ENCODE data around the gene IGF2BP3. TPM values are rescaled to one million over a fixed set of nuclear protein-coding genes. Genes with fewer than 3 reads are reported as not detected.
A peak's percentile ranks its signal among the peaks of the same experiment; 100 is the strongest.

IGF2BP3 gene
- total RNA-seq, 2 experiments from 2014 or later: 41.1 to 94.3 TPM

DNA sequence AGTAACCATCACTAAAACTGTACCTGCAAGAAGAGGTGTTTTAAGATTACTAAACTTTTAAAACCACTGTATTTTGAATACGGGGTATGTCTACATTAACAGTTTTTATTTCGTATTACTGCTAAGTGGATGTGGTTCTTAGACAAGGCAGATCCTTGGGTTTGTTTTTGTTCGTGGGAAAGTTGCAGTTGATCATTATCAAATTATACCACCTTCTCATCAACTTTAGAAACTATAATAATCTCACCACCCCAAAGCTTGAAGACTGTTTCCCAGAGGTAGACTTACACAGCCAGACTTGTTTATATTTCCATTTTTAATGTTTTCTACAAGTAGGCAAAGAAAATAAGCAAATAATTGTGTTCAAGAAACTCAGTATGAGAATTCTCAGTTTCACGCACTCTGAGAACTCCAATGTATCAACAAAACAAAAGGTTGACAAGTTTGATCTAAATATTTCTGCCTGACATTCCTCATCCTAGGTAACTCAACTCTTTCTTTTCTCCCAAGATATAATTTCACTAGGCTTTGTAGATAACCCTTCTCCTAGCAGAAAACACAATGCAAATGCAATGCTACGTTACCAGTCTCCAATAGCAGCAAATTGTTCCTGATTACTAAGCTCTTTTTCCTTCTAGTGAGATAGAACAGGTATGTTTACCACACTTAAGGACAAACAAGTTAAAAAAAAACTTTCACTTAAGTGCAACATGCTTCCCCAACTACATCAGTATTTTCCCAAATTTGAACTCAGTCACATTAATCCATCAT lies 36.0 kb downstream of the IGF2BP3 start:
- peaks cover 13% of the 10 kb centered on the region for H3K36me3 ChIP-seq (ENCODE audit: insufficient read depth, low read length)
- peaks cover 54% of the 10 kb centered on the region; the same call in 1 of the 2 replicates for H3K79me2 ChIP-seq (ENCODE audit: insufficient read depth, low read depth, low read length)
- H4K20me1 ChIP-seq (ENCODE audit: insufficient read depth, low read length): no peaks in the 10 kb centered on the region; the same call in 1 of the 2 replicates
- no peak for DNase-seq (ENCODE audit: low spot score)
- no TSS peak for BruUV-seq (replicated peaks)
- ChIA-PET CTCF (ENCODE audit: unreplicated experiment) (no interaction called here), POLR2A (interaction anchor here (0.7 to 1.3 kb wide), 2 partner anchors 76 to 522 kb away, joined by 3 to 6 read pairs; no protein-coding TSS in a partner anchor)
- no peaks in the 10 kb centered on the region for H3K9me3 ChIP-seq (ENCODE audit: low read length)
- no peak overlapping the region for H3K4me2 ChIP-seq (ENCODE audit: low read length)
- H3K4me3 ChIP-seq (ENCODE audit: low read depth, low read length, poor library complexity, severe bottlenecking): no peak overlapping the region
- no peak overlapping the region for H3K27ac ChIP-seq (ENCODE audit: low read depth, low read length, poor library complexity, severe bottlenecking)
- peaks cover 35% of the 10 kb centered on the region for H3K4me1 ChIP-seq (ENCODE audit: insufficient read depth, low read length, poor library complexity, severe bottlenecking)
- TF ChIP-seq, protein P1, sequence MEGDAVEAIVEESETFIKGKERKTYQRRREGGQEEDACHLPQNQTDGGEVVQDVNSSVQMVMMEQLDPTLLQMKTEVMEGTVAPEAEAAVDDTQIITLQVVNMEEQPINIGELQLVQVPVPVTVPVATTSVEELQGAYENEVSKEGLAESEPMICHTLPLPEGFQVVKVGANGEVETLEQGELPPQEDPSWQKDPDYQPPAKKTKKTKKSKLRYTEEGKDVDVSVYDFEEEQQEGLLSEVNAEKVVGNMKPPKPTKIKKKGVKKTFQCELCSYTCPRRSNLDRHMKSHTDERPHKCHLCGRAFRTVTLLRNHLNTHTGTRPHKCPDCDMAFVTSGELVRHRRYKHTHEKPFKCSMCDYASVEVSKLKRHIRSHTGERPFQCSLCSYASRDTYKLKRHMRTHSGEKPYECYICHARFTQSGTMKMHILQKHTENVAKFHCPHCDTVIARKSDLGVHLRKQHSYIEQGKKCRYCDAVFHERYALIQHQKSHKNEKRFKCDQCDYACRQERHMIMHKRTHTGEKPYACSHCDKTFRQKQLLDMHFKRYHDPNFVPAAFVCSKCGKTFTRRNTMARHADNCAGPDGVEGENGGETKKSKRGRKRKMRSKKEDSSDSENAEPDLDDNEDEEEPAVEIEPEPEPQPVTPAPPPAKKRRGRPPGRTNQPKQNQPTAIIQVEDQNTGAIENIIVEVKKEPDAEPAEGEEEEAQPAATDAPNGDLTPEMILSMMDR (conservative IDR thresholded peaks at IDR 0.05; ENCODE audit: low read length): no peak
- no peak for TF ChIP-seq EZH2phosphoT487 (IDR thresholded peaks at IDR 0.05; ENCODE audit: borderline replicate concordance, low read depth, low read length)
- H3K9me2 ChIP-seq (ENCODE audit: insufficient read depth, low read length): no peaks in the 10 kb centered on the region
- no peak overlapping the region for H2AFZ ChIP-seq (ENCODE audit: low read length)
- intact Hi-C loops (cut with micrococcal nuclease; ENCODE audit: unreplicated experiment): loop anchor here (5.0 kb wide), 1 partner anchor 93 kb away; no protein-coding TSS in a partner anchor

DNA sequence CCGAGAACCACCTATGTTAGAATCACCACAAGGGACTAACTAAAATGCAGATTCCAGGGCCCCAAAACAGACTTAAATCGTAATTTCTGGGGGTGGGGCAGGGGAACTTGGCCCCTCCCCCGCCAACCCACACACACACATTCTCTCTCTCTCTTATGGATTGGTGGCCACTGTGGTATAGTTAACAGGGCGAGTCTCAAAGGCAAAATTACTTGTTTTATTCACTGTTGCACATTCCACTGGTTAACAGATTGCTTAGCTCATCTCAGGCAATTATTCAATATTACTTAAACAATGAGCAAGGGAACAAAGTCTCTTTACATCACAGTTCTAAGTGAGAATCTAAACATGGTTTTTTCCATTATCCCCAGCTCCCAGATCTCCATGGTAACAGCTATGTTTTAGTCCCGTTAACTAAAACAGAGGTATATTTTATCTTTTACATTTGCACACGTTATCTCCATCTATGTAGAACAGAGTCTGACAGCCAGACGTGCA lies 38.5 kb downstream of the IGF2BP3 start:
- ChIA-PET CTCF (ENCODE audit: unreplicated experiment) (interaction anchor here (1.1 kb wide), 1 partner anchor 73 kb away, joined by 3 read pairs; no protein-coding TSS in a partner anchor), POLR2A (interaction anchor here (0.6 to 1.9 kb wide), 10 partner anchors 11 to 120 kb away, joined by 3 to 6 read pairs (median 4); no protein-coding TSS in a partner anchor)
- Histone ChIP-seq H3K79me2 (ENCODE audit: insufficient read depth, low read depth, low read length) (peaks cover 49% of the 10 kb centered on the region; the same call in 1 of the 2 replicates), H3K36me3 (ENCODE audit: insufficient read depth, low read length) (peaks cover 8% of the 10 kb centered on the region; the same call in 1 of the 2 replicates), H3K9me2 (ENCODE audit: insufficient read depth, low read length) (no peaks in the 10 kb centered on the region), H3K27ac (ENCODE audit: low read depth, low read length, poor library complexity, severe bottlenecking) (peak overlapping the region; percentile 30), H3K4me2 (ENCODE audit: low read length) (peak overlapping the region; percentile 48), H3K4me1 (ENCODE audit: insufficient read depth, low read length, poor library complexity, severe bottlenecking) (peaks cover 35% of the 10 kb centered on the region), H3K9me3 (ENCODE audit: low read length) (no peaks in the 10 kb centered on the region), H3K4me3 (ENCODE audit: low read depth, low read length, poor library complexity, severe bottlenecking) (peak overlapping the region; percentile 25), H4K20me1 (ENCODE audit: insufficient read depth, low read length) (no peaks in the 10 kb centered on the region; the same call in 1 of the 2 replicates), H2AFZ (ENCODE audit: low read length) (peak overlapping the region; percentile 9; the same call in 1 of the 2 replicates)
- DNase-seq (ENCODE audit: low spot score): no peak
- intact Hi-C loops (cut with micrococcal nuclease; ENCODE audit: unreplicated experiment): loop anchor here (2.0 to 5.0 kb wide), 2 partner anchors 73 to 96 kb away; no protein-coding TSS in a partner anchor
- TF ChIP-seq, protein P1 (conservative IDR thresholded peaks at IDR 0.05; ENCODE audit: low read length): no peak
- no peak for TF ChIP-seq EZH2phosphoT487 (IDR thresholded peaks at IDR 0.05; ENCODE audit: borderline replicate concordance, low read depth, low read length)
- BruUV-seq (replicated peaks): no TSS peak
